HG03066 (cell line): Measurements from ENCODE around the gene DNMT3A.
"Not testable (repeated sequence)": the region's sequence is repeated elsewhere in the genome, so short reads cannot be mapped to it uniquely, and the experiment has no call there.

Experiments
- ATAC-seq: cut with Tn5 transposase; IDR thresholded peaks from one replicate; pipeline ENCODE4 v1.9.1; 2021; ENCODE audit warnings: low read depth; ENCODE audit not compliant: unreplicated experiment

The DNMT3A gene

GRCh38 chr2:25220313-25220712, 121.4 kb downstream of the DNMT3A start:
- no peak for ATAC-seq

- ATAC-seq = no peak
Observed at GRCh38 chr2:25219621-25220020, 122.1 kb downstream of the DNMT3A start.

- no peak for ATAC-seq
Observed at GRCh38 chr2:25218100-25218499, 123.6 kb downstream of the DNMT3A start.

DNA sequence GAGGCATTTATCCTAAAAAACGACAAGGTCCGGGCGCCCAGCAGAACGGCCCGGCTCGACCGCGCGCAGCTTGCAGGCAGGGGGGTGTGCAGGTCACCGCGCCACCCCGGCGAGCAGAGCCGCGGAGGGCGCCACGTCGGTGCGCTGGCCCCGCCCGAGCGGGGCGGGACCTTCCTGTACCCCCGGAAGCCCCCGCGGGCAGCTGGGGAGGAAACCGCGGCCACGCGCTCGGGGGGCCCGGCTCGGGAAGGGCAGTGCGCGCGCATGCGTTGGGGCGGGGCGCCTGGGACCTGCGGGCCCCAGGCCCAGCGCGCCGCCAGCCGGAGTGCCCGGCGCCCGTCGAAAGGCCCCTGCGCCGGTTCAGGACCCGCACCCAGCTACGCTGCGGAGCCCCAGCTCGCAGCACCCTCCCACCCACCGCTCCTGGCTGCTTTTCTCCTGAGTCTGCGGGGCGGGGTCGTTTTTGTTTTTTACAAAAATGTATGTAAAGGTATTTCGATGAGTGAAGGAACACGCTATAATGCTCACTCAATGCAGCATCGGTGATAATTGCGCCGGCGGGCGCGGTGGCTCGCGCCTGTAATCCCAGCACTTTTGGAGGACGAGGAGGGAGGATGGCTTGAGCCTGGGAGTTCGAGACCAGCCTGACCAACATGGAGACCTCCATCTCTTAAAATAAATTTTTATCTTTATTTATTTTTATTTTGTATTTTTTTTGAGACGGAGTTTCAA, 125.6 kb downstream of the DNMT3A start:
- no peak for ATAC-seq

GRCh38 chr2:25215232-25215631, 126.5 kb downstream of the DNMT3A start:
- ATAC-seq = no peak

DNA sequence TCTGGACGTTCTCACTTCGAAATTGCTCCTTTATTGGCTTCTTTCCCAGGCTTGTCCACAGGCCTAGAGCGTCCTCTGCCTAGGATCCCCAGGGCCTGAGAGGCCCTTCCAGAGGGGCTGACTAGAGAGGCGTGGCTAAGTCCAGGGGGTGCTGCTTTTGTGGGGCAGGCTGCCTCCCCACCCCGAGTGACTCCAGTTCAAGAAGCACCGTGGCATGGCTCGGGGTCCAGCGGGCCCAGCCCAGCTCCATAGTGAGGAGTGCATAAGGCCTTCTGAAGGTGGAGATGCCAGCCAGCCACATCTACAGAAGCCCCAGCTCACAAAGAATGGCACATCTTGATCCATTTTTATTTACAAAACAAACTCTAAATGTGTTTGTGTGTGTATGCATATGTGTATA, 128.5 kb downstream of the DNMT3A start:
- no peak for ATAC-seq

GRCh38 chr2:25210923-25211322, 130.8 kb downstream of the DNMT3A start:
- not testable (repeated sequence) for ATAC-seq

DNA sequence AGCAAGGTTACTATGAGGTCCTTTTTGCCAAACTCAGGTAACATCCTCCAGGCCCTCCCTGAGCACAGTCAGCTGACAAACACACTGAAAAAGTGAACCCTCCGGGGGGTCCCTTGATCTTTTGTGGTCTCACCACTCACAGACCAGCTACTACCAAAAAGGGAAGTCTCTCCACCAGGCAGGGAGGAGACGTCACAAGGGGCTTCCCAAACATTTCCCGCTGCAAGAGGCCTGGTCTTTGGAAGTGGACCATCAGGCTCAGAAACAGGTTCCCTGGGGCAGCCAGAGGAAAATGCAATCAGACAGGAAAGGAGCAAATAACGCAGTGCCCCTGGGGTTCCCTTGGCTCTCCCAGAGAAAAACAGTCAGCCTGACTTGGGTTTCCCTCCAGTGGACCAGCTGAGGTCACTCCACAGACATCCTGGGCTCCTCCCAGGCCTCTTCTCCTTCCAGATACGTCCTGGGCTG, 134.6 kb downstream of the DNMT3A start:
- ATAC-seq = no peak

DNA sequence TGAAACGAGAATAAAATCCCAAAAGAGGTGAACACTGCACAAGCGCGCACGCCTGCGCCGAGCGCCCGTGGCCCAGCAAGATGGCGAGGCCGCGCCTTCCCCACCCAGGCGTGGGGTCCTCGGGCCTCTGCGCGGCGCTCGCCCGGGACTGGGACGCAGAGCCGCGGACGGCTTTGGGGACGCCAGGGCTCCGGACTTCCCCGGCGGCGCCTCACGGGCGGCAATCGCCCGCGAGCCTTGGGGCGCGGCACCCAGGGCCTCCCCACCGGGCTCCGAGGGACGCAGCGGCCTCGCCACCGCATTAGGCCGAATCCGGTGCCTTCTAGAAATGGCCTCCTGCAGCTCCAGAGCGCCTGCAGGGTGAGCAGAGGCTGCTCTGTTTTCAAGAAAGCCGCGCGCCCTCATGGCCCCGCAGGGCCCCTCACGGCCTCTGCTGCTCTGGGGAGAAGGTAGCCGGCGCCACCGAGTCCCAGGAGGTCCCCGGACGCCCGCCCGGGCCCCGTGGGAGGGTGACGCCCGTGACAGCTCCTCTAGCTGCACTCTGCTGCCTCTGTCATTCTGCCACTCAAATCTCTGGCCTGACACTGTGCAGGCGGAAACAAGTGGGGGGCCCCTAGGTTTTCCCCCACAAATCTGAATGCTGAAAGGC, 137.4 kb downstream of the DNMT3A start:
- ATAC-seq = no peak

- no peak for ATAC-seq
Observed at GRCh38 chr2:25202275-25202674, 139.4 kb downstream of the DNMT3A start.

DNA sequence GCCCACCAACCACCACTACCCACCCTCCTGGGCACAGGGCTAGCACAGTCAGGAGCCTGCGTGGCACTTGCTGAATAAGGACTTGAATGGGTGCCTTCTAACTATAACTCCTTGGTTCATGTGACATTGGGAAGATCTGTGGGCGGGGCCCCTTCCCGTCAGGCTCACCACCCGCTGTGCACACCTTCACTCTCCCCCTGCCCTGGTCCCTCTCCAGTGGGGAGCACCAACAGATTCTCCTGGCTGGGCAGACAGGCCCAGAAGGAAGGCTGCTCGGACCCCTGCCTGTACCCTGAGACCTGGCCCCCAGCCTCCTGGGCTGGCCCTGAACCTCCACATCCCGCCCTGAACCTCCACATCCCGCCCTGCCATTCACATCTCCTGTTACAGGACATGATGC, 139.9 kb downstream of the DNMT3A start:
- ATAC-seq = no peak

- no peak for ATAC-seq
Observed at GRCh38 chr2:25201265-25201664, 140.5 kb downstream of the DNMT3A start.

- no peak for ATAC-seq
Observed at GRCh38 chr2:25198576-25198975, 143.1 kb downstream of the DNMT3A start.

DNA sequence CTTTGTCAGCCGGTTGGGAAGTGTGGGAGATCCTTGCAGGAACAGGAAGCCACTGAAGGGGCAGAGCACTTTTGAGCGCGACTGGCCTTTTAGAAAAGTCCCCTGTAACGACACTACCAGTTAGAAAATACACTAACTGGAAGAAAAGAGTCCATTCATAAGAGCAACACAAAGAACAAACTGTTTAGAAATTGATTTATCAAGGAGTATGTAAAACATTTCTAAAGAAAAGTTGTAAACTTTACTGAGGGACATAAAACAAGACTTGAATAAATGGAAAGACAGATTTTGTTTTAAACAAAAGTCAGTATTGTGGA, 143.6 kb downstream of the DNMT3A start:
- no peak for ATAC-seq

DNA sequence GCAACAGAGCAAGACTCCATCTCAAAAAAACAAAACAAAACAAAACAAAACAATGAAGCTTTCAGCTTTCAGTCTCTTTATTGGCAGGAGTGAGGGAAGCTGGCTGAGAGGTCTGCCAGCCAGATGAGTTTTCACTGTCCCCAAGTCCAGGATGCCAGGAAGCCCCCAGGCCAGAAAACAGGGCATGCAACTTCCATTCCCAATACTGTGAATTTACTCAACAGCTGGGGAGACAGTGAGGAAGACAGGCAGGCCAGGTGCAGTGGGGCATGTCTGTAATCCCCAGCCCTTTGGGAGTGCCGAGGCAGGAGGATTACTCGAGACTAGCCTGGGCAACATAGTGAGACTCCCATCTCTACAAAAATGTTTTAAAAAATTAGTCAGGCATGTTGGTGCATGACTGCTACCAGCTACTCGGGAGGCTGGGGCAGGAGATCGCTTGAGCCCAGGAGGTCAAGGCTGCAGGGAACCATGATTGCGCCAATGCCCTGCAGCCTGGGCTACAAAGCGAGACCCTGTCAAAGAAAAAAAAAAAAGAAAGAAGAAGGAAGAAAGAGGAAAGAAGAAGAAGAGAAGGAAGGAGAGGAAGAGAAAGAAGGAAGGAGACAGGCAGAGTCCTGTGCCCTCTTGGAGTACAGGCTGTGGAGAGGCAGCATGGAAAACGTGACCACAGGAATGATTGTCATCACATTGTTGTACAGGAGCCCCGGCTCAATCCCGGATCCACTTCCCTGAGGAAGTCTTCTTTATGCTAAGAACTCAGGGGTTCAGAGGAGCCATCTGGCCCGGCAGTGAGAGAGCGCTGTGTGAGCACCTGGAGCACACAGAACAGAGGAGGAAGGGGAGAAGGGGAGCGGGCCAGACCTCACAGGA, 144.2 kb downstream of the DNMT3A start:
- ATAC-seq = no peak

DNA sequence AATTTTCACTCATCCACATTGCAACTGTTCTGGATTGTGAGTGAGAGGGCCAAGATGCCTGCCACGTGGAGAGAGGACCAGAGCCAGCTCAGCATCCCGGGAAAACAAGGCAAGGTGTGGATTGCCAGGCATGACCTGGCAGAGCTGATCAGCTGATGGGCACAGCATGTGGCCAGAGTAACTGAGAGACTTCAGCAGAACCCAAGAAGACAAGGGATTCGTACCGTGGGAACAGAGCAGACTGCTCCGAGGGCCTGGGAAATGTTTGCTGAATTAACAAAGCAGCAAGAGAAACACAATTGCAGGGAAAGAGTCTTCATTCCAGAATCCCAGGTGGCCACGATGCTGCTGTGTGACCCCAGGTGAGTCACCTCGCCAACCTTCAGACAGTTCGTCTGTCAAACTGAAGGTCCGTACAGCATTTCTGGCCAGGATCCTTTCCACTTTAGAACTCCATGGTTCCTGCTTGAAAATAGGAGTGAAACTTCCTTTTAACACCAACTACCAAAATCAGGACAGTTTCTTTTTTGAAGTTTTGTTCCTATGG, 147.1 kb downstream of the DNMT3A start:
- no peak for ATAC-seq

DNA sequence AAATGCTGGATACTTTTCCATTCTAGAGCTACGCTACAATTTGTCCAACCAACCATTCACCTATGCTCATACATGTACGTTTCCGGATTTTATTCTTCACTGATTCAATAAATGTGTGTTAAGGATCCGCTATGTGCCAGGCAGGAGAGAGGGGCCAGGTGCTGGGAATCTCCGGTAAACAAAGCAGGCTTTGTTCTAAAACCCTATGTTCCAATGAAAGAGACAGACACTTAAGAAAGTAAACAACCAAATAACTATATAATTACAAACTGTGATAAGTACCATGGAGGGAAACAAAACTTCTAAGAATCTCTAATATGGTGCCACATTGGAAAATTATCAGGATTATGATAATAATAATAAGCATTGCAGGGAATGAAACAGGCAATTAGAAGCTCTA, 151.2 kb downstream of the DNMT3A start:
- no peak for ATAC-seq

DNA sequence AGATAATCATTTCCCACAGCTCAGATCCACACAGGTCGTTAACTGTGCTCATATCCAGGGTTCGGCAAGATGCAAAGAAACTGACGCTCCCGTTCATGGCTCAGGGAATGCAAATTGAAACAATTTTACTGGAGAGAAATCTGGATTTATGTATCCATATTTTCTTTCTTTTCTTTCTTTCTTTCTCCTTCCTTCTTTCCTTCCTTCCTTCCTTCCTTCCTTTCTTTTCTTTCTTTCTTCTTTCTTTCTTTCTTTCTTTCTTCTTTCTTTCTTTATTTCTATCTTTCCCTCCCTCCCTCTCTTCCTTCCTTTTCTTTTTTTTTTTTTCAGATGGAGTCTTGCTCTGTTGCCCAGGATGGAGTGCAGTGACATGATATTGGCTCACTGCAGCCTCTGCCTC, 153.3 kb downstream of the DNMT3A start:
- no peak for ATAC-seq

GRCh38 chr2:25187729-25188350, 153.9 kb downstream of the DNMT3A start:
- ATAC-seq = no peak

- ATAC-seq = no peak
Observed at GRCh38 chr2:25184254-25184653, 157.5 kb downstream of the DNMT3A start.

DNA sequence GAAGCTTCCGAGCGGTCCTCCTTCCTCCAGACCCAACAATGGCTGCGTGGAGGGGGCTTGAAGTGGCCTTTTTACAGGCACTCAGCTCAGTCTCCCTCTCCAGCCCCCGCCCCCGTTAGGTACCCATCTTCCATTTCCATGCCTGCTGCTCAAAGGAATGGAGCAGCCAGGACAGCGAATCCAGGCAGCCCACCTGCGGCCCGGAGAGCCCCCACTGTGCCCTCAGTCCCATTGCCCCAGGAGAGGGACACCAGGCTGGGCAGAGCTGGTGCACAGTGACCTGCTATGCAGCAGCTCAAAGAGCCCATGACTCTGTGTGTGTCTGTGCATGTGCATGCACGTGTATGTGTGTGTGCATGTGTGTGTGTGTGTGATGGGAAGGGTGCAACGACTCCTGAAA, 162.7 kb downstream of the DNMT3A start:
- ATAC-seq = no peak
